SKM-1 (cell line): ENCODE results near the gene BLM.
"Not testable (repeated sequence)": the region's sequence is repeated elsewhere in the genome, so short reads cannot be mapped to it uniquely, and the experiment has no call there.

Experiments used
- DNase-seq: peaks from one replicate; lab custom pipeline; 2025; ENCODE audit not compliant: unreplicated experiment; lab: John Stamatoyannopoulos, UW

Gene BLM

DNA sequence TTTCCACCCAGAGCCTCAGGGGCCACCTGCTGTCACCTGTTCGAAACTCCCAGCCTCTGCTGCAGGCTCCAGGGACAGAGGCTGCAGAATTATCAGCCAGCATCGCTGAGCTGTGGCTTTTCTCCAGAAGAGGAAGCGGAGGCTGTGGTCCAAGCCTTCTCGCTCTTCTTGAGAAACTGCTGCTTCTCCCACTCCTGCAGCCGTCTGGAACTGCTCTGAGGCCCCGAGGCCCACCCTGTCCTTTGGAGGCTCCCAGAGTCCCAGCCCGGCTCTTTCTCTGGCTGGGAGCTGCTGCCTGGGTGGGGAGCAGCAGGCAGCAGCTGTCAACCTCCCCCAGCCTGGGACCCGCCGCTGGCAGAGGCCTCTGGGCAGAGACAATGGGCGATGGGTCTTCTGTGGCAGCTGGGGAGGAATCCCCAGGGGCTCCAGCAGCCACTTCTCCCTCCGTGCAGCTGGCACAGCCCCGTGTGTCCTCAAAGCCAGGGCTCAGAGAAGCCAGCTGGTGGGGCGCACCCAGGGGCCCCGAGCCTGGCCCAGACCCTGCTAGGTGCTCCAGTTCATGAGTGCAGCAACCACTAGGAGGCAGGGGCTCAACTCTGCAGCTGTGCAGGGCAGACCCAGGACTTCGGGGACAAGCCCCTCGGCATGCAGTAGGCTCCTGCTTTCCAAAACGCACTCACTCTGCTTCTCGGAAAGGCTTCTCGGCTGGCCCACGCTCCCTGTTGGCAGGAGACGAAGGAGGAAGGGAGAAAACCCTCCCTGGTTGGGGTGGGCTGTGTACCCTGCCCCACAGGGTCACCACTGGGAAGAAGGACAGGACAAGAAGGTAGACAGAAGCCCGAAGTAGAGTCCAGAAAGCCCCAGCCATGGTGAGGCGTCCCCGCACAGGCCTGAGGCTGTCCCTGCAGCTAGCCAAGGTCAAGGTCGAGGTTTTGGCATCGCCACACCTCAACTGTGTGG, 101.4 kb downstream of the BLM start:
- DNase-seq: peak; percentile 63

GRCh38 chr15:90819390-90819789, 102.2 kb downstream of the BLM start:
- DNase-seq: no peak

- DNase-seq: no peak
Measured at GRCh38 chr15:90819850-90820249, 102.7 kb downstream of the BLM start.

- DNase-seq: no peak
Measured at GRCh38 chr15:90820481-90820880, 103.3 kb downstream of the BLM start.

- no peak for DNase-seq
Measured at GRCh38 chr15:90822204-90822955, 105.2 kb downstream of the BLM start.

DNA sequence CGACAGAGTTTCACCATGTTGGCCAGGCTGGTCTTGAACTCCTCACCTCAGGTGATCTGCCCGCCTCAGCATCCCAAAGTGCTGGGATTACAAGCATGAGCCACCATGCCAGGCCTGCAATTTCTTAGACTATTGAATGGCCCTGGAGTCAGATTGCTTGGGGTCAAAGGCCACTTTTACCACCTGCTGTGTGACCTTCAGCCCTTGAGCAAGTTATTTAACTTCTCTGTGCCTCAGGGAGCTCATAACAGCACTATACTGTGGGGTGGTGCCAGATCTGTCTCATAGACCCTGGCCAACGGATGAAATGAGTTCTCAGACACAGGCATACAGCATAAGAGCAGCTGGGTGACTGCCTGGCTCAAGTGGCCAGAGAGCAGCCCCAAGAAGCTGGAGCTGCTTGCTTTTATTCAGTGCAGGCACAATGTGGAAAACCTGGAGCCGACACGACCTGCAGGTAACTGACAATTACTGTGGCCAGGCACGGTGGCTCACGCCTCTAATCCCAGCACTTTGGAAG, 106.4 kb downstream of the BLM start:
- DNase-seq: no peak

- not testable (repeated sequence) for DNase-seq
Measured at GRCh38 chr15:90825115-90825899, 108.2 kb downstream of the BLM start.

- not testable (repeated sequence) for DNase-seq
Measured at GRCh38 chr15:90826206-90826885, 109.2 kb downstream of the BLM start.

GRCh38 chr15:90826886-90827435, 109.8 kb downstream of the BLM start:
- DNase-seq: no peak

GRCh38 chr15:90828111-90828510, 111.0 kb downstream of the BLM start:
- DNase-seq: no peak

GRCh38 chr15:90829126-90829525, 112.0 kb downstream of the BLM start:
- no peak for DNase-seq

DNA sequence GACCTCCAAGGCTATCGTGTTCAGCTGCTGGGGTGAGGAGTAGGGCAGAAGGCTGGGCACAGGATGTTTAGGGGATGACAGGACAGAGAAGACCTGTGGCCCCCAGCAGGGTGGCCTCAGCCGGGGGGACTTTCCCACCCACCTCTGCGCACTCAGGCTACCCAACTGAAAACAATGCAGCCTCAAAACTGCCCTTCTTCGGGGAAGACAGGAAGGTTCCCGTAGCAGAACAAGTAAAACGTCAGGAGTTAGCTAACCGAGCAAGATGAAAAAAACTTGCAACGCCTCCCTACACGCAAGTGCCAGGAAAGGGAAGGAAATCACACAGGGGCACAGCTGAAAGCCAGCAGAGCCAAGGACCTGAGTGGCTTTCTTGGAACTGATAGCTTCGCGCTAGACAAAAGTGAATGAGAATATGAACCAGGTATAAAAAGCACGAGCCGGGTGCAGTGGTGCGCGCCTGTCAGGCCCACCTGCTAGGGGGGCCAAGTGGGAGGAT, 112.8 kb downstream of the BLM start:
- DNase-seq: peak; percentile 66

- no peak for DNase-seq
Measured at GRCh38 chr15:90834626-90835025, 117.5 kb downstream of the BLM start.

GRCh38 chr15:90836296-90836871, 119.2 kb downstream of the BLM start:
- DNase-seq: no peak

DNA sequence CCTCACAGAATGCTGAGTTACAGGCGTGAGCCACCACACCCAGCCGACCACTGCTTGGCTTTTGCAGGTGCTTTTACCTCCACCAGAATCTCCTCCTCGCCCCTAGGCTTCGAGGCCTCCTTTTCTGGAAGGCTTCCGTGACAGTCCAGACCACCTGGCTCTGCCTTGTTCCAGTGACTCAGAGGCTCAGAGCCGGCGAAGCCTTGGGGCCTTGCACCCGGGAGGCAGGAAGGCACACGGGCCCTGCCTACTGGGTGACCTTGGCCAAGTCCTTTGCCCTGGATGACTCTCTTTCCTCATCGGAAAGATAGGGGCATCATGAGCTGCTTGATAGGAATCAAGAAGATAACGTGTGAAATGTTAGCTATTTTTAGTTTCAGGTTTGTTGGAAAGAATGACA, 119.9 kb downstream of the BLM start:
- DNase-seq: no peak

GRCh38 chr15:90838139-90838538, 121.0 kb downstream of the BLM start:
- DNase-seq: no peak

- no peak for DNase-seq
Measured at GRCh38 chr15:90838544-90838943, 121.4 kb downstream of the BLM start.

DNA sequence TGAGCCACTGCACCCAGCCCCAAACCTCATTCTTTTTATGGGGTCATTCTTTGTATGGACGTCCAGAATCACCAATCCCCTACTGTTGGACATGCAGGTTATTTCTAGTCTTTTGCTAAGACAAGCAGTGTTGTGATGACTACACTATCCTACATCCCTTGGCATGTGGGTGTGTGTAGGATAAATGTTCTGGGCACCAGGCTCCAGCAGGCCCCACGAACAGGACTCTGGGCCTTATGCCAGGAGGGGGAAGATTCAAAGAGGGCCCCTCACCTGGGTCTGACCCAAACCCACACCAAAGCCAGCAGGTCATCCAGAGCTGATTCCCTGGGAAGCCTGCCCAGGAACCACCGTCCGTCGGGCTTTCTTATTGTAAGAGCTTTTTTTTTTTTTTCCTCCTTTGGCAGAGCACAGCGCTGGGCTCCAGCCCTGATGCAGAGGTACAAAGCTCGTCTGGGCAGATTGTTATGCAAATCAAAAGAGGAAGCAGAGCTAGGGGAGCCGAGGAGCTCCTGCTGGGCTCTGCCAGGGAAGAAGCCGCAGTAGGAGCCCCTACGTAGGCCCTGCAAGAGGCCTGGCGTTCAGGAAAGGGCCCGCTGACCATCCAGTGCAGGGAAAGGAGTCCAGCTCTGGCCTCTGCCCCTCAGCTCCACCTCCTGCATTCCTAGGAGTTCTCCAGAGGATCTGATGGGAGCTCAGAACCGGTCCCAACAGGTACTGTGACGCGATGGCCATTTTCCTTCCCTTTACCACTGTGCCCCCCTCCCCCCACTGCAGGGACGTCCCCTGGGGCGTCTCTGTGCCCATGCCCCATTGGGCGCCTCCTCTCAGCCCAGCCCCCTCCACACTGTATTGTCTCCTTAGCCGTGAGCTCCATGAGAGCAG, 122.3 kb downstream of the BLM start:
- DNase-seq: peak; percentile 82
